ENCODE results near the gene CLIC1.

DNA sequence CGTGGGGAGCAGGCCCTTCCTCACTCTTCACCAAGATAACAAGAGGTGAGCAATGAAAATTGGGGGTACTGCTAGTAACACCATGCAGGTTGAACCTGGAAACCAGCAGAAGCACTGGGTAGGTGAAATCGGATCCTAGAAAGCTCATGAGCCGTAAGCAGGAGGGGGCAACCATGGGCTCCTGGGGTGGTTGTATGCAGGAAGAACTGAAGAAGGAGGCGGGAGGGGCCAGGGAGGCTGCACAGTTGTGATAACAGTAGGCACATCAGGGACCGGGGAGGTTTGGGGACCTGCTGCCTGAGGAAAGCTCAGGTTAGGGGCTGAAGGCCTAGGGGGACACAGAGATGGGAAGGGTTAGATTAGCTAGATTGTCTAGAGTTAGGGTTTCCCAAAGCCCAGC, 49.8 kb downstream of the CLIC1 start:
- TF ChIP-seq POLR2AphosphoS5 (IDR thresholded peaks at IDR 0.05) (no peak), POLR2A (IDR thresholded peaks at IDR 0.05) (no peak)
- TF ChIP-seq, protein P1, sequence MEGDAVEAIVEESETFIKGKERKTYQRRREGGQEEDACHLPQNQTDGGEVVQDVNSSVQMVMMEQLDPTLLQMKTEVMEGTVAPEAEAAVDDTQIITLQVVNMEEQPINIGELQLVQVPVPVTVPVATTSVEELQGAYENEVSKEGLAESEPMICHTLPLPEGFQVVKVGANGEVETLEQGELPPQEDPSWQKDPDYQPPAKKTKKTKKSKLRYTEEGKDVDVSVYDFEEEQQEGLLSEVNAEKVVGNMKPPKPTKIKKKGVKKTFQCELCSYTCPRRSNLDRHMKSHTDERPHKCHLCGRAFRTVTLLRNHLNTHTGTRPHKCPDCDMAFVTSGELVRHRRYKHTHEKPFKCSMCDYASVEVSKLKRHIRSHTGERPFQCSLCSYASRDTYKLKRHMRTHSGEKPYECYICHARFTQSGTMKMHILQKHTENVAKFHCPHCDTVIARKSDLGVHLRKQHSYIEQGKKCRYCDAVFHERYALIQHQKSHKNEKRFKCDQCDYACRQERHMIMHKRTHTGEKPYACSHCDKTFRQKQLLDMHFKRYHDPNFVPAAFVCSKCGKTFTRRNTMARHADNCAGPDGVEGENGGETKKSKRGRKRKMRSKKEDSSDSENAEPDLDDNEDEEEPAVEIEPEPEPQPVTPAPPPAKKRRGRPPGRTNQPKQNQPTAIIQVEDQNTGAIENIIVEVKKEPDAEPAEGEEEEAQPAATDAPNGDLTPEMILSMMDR (IDR thresholded peaks at IDR 0.05), result no peak

Data from gastroesophageal sphincter (tissue), 3 donors.